ENCODE results near the gene SYCE3.

SYCE3 gene

DNA sequence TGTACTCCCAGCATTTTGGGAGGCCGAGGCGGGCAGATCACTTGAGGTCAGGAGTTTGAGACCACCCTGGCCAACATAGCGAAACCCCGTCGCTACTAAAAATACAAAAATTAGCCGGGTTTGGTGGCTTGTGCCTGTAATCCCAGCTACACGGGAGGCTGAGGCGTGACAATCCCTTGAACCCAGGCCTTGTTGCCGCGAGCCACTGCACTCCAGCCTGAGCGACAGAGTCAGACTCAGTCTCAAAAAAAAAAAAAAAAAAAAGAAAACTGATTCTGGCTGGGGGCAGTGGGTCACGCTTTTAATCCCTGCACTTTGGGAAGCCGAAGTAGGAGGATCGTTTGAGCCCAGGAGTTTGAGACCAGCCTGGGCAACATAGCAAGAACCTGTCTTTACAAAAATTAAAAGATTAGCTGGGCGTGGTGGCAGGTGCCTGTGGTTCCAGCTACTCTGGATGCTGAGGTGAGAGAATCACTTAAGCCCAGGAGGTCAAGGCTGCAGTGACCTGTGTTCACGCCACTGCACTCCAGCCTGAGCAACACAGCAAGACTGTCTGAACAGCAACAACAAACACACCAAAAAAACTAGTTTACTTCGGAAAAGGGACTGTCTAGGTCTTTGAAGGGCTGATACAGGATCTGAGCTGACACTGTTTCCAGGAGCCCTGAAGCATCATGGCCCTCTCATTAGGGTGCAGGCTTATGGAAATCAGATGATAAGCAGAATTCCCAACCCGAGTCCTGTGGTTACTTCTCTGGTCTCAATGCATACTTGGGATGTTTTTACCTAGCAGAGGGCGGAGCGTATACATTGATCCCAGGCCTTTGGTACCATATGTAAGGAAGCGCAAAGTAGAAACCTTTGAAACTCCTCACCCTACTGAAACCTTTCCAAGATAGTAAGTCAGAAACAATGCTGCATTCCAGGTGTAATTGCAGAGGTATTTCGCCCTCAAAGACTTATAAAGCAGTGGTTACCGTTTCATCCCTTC lies 21.7 kb upstream of the SYCE3 start:
- no peaks in the 10 kb centered on the region for H3K9me2 ChIP-seq (replicated peaks; ENCODE audit: insufficient read depth, low read length)
- H3K4me1 ChIP-seq (ENCODE audit: low read length): peaks cover 8% of the 10 kb centered on the region; the same call in 1 of the 2 replicates
- no peak overlapping the region for H3K4me3 ChIP-seq (ENCODE audit: low read length)
- H3K4me2 ChIP-seq (ENCODE audit: low read depth, low read length): no peak overlapping the region
- no peak for DNase-seq
- H3K9me3 ChIP-seq (replicated peaks; ENCODE audit: insufficient read depth, low read length): no peaks in the 10 kb centered on the region
- H3F3A ChIP-seq (ENCODE audit: insufficient read depth, low read length): no peaks in the 10 kb centered on the region
- TF ChIP-seq, protein P1, sequence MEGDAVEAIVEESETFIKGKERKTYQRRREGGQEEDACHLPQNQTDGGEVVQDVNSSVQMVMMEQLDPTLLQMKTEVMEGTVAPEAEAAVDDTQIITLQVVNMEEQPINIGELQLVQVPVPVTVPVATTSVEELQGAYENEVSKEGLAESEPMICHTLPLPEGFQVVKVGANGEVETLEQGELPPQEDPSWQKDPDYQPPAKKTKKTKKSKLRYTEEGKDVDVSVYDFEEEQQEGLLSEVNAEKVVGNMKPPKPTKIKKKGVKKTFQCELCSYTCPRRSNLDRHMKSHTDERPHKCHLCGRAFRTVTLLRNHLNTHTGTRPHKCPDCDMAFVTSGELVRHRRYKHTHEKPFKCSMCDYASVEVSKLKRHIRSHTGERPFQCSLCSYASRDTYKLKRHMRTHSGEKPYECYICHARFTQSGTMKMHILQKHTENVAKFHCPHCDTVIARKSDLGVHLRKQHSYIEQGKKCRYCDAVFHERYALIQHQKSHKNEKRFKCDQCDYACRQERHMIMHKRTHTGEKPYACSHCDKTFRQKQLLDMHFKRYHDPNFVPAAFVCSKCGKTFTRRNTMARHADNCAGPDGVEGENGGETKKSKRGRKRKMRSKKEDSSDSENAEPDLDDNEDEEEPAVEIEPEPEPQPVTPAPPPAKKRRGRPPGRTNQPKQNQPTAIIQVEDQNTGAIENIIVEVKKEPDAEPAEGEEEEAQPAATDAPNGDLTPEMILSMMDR (IDR thresholded peaks at IDR 0.05; ENCODE audit: low read length): no peak
- TF ChIP-seq EZH2 (optimal IDR thresholded peaks at IDR 0.05; ENCODE audit: low read depth, low read length) (no peak), EZH2phosphoT487 (IDR thresholded peaks at IDR 0.05; ENCODE audit: low read length) (no peak)
- H4K20me1 ChIP-seq (ENCODE audit: insufficient read depth, low read length): no peaks in the 10 kb centered on the region
- H3K27me3 ChIP-seq (replicated peaks; ENCODE audit: insufficient read depth, low read length): peaks cover 6% of the 10 kb centered on the region; the same call in 1 of the 2 replicates
- no peak overlapping the region for H3K27ac ChIP-seq (ENCODE audit: low read length)
- H3K36me3 ChIP-seq (replicated peaks; ENCODE audit: insufficient read depth, low read length): no peaks in the 10 kb centered on the region
- H3K79me2 ChIP-seq (ENCODE audit: low read length): peaks cover 19% of the 10 kb centered on the region
- no peak overlapping the region for H3K9ac ChIP-seq (ENCODE audit: low read length)
- no peak overlapping the region for H2AFZ ChIP-seq (ENCODE audit: low read length)

DNA sequence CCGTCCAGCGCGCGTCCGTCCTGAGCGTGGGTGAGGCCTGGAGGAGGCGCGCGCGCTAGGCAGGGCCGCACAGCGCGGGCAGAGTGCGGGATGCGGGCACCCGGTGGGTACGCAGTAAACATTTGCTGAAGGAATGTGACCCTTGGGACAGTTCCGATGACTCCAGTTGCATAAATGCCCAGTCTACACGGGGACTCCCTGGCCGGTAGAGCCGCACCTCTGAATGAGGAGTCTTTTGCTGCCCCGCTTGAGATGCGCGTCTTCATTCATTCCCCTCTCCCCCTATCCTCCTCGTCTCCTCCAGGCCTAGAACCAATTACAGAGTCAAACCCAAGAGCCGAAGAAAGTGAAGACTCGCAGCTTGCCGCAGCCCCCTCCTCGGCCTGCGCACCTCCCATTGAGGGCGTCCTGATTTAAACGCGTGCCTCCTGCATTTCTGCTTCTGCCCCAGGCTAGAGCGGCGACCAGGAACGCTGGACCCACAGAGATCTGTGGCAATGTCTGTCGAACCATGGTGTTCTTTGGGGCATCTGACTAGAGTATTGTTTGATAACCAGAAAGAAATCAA lies 20.7 kb upstream of the SYCE3 start:
- Histone ChIP-seq H3F3A (ENCODE audit: insufficient read depth, low read length) (no peaks in the 10 kb centered on the region), H3K4me1 (ENCODE audit: low read length) (peaks cover 8% of the 10 kb centered on the region; the same call in 1 of the 2 replicates), H3K9me2 (replicated peaks; ENCODE audit: insufficient read depth, low read length) (no peaks in the 10 kb centered on the region), H3K36me3 (replicated peaks; ENCODE audit: insufficient read depth, low read length) (no peaks in the 10 kb centered on the region), H4K20me1 (ENCODE audit: insufficient read depth, low read length) (no peaks in the 10 kb centered on the region), H3K79me2 (ENCODE audit: low read length) (peaks cover 19% of the 10 kb centered on the region), H3K27ac (ENCODE audit: low read length) (no peak overlapping the region; the same call in 1 of the 2 replicates), H2AFZ (ENCODE audit: low read length) (peak overlapping the region; percentile 76), H3K4me3 (ENCODE audit: low read length) (peak overlapping the region; percentile 86), H3K9me3 (replicated peaks; ENCODE audit: insufficient read depth, low read length) (no peaks in the 10 kb centered on the region), H3K4me2 (ENCODE audit: low read depth, low read length) (peak overlapping the region; percentile 83), H3K9ac (ENCODE audit: low read length) (peak overlapping the region; percentile 99), H3K27me3 (replicated peaks; ENCODE audit: insufficient read depth, low read length) (no peaks in the 10 kb centered on the region)
- TF ChIP-seq EZH2 (optimal IDR thresholded peaks at IDR 0.05; ENCODE audit: low read depth, low read length): no peak
- no peak for TF ChIP-seq EZH2phosphoT487 (IDR thresholded peaks at IDR 0.05; ENCODE audit: low read length)
- TF ChIP-seq, protein P1 (IDR thresholded peaks at IDR 0.05; ENCODE audit: low read length): peak; percentile 27
- no peak for DNase-seq

DNA sequence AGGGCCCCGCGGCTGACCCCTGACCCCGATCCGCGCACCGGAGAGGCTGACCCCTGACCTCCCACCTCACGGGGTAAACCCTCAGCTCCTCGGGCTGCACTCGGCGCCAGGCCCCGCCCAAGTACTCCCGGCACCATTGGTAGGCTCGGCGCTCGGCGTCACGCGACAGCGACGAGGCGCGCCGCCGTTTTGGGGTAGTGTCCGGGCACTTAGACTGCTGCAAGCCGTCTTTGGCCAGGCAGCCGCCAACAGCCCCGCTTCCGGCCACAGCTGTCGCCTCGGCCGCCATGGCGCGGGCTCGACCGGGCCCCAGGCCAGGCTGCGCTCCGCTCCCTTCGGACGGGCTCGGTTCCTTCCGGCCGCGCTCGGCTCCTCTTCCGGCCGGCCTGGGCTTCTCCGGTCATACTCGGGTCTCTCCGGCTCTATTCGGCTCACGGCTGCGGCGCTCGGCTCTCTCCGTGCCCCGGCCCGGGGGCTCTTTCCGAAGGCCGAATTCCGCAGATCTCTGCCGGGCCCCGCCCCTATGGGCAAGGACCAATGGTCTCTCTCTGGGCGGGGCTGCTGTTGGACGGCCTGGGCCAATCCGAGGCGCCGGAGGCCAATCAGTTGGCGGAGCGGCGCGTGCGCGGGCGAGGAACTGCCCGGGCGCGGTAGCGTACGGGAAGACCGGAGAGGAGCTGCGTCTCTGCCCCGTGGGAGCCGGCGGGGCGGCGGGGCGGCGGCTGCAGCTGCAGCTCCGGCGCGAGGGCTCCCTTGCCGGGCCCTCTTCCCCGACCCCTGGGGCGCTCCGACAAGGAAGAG lies 20.0 kb upstream of the SYCE3 start, which contains the start of gene CHKB:
Gene CHKB (minus strand): TSS at position 357 of the 801 bp plus-strand sequence. CDS start 68 bp downstream, at position 289.
- H3K4me3 ChIP-seq (ENCODE audit: low read length): peak within 1 kb of the TSS; percentile 97
- peak within 1 kb of the TSS; percentile 99 for H3K9ac ChIP-seq (ENCODE audit: low read length)
- H3K27me3 ChIP-seq (replicated peaks; ENCODE audit: insufficient read depth, low read length): no peaks in the 10 kb centered on the region
- peaks cover 19% of the 10 kb centered on the region for H3K79me2 ChIP-seq (ENCODE audit: low read length)
- H3K36me3 ChIP-seq (replicated peaks; ENCODE audit: insufficient read depth, low read length): no peaks in the 10 kb centered on the region
- no peaks in the 10 kb centered on the region for H3F3A ChIP-seq (ENCODE audit: insufficient read depth, low read length)
- H4K20me1 ChIP-seq (ENCODE audit: insufficient read depth, low read length): no peaks in the 10 kb centered on the region
- H3K4me2 ChIP-seq (ENCODE audit: low read depth, low read length): peak within 1 kb of the TSS; percentile 93
- no peaks in the 10 kb centered on the region for H3K9me2 ChIP-seq (replicated peaks; ENCODE audit: insufficient read depth, low read length)
- H3K27ac ChIP-seq (ENCODE audit: low read length): peak within 1 kb of the TSS; percentile 94
- no peaks in the 10 kb centered on the region for H3K9me3 ChIP-seq (replicated peaks; ENCODE audit: insufficient read depth, low read length)
- peak; percentile 99 for DNase-seq
- TF ChIP-seq EZH2 (optimal IDR thresholded peaks at IDR 0.05; ENCODE audit: low read depth, low read length) (no peak), EZH2phosphoT487 (IDR thresholded peaks at IDR 0.05; ENCODE audit: low read length) (no peak)
- TF ChIP-seq, protein P1 (IDR thresholded peaks at IDR 0.05; ENCODE audit: low read length): no peak
- peak within 1 kb of the TSS; percentile 98 for H2AFZ ChIP-seq (ENCODE audit: low read length)
- peaks cover 8% of the 10 kb centered on the region; the same call in 1 of the 2 replicates for H3K4me1 ChIP-seq (ENCODE audit: low read length)

All from MM.1S (cell line).